ENCODE results near the gene DGCR2.
"Not testable (repeated sequence)": the region's sequence is repeated elsewhere in the genome, so short reads cannot be mapped to it uniquely, and the experiment has no call there.

The DGCR2 gene

GRCh38 chr22:19041704-19042074, 80.5 kb downstream of the DGCR2 start:
- DNase-seq (ENCODE audit: low read depth), result no peak

- DNase-seq (ENCODE audit: low read depth), result no peak
These were observed 81.1 kb downstream of the DGCR2 start for GRCh38 chr22:19040888-19041703.

GRCh38 chr22:19040391-19040861, 81.8 kb downstream of the DGCR2 start:
- no peak for DNase-seq (ENCODE audit: low read depth)

- DNase-seq (ENCODE audit: low read depth), result no peak
These were observed 82.4 kb downstream of the DGCR2 start for GRCh38 chr22:19039796-19040280.

GRCh38 chr22:19039448-19039780, 82.8 kb downstream of the DGCR2 start:
- DNase-seq (ENCODE audit: low read depth), result no peak

GRCh38 chr22:19038728-19039447, 83.3 kb downstream of the DGCR2 start:
- no peak for DNase-seq (ENCODE audit: low read depth)

GRCh38 chr22:19038164-19038546, 84.1 kb downstream of the DGCR2 start:
- DNase-seq (ENCODE audit: low read depth), result no peak

GRCh38 chr22:19037282-19038163, 84.7 kb downstream of the DGCR2 start:
- DNase-seq (ENCODE audit: low read depth), result no peak

GRCh38 chr22:19036523-19037273, 85.5 kb downstream of the DGCR2 start:
- no peak for DNase-seq (ENCODE audit: low read depth)

GRCh38 chr22:19036229-19036522, 86.0 kb downstream of the DGCR2 start:
- DNase-seq (ENCODE audit: low read depth), result no peak

- DNase-seq (ENCODE audit: low read depth), result no peak
These were observed 86.6 kb downstream of the DGCR2 start for GRCh38 chr22:19035474-19036228.

GRCh38 chr22:19035126-19035473, 87.1 kb downstream of the DGCR2 start:
- not testable (repeated sequence) for DNase-seq (ENCODE audit: low read depth)

GRCh38 chr22:19034724-19035120, 87.5 kb downstream of the DGCR2 start:
- DNase-seq (ENCODE audit: low read depth), result not testable (repeated sequence)

GRCh38 chr22:19034031-19034723, 88.0 kb downstream of the DGCR2 start:
- DNase-seq (ENCODE audit: low read depth), result not testable (repeated sequence)

- DNase-seq (ENCODE audit: low read depth), result not testable (repeated sequence)
These were observed 88.7 kb downstream of the DGCR2 start for GRCh38 chr22:19033568-19033905.

- not testable (repeated sequence) for DNase-seq (ENCODE audit: low read depth)
These were observed 89.2 kb downstream of the DGCR2 start for GRCh38 chr22:19032898-19033567.

GRCh38 chr22:19032156-19032785, 89.9 kb downstream of the DGCR2 start:
- not testable (repeated sequence) for DNase-seq (ENCODE audit: low read depth)

- not testable (repeated sequence) for DNase-seq (ENCODE audit: low read depth)
These were observed 91.3 kb downstream of the DGCR2 start for GRCh38 chr22:19030889-19031252.

GRCh38 chr22:19030226-19030888, 91.9 kb downstream of the DGCR2 start:
- DNase-seq (ENCODE audit: low read depth), result not testable (repeated sequence)
